ENCODE measurements around the gene TMEM119.
"Not testable (repeated sequence)": the region's sequence is repeated elsewhere in the genome, so short reads cannot be mapped to it uniquely, and the experiment has no call there.

Gene TMEM119

GRCh38 chr12:108634341-108634751 lies 36.5 kb upstream of the TMEM119 start:
- no peak for DNase-seq (ENCODE audit: low spot score)

GRCh38 chr12:108633534-108634248 lies 35.8 kb upstream of the TMEM119 start, which contains the start of gene SELPLG:
Gene SELPLG (minus strand): TSS chr12:108633894. CDS start chr12:108624307, 9,587 bp downstream.
- no peak for DNase-seq (ENCODE audit: low spot score)

- no peak for DNase-seq (ENCODE audit: low spot score)
Observed at GRCh38 chr12:108633081-108633533, 35.2 kb upstream of the TMEM119 start.

DNA sequence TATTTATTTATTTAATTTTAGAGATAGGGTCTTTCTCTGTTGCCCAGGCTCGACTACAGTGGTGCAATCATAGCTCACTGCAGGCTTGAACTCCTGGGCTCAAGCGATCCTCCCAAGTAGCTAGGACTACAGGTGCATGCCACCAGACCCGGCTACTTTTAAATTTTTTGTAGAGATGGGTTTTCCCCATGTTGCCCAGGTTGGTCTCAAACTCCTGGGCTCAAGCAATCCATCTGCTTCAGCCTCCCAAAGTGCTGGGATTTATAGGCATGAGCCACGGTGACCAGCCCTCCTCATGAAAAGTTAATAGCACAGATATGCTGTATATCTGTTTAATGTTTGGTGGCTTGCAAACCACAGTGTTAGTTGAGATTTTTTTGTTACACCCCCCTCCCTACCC lies 33.4 kb upstream of the TMEM119 start:
- not testable (repeated sequence) for DNase-seq (ENCODE audit: low spot score)

- no peak for DNase-seq (ENCODE audit: low spot score)
Observed at GRCh38 chr12:108630481-108631207, 32.8 kb upstream of the TMEM119 start.

- peak; percentile 67 for DNase-seq (ENCODE audit: low spot score)
Observed at GRCh38 chr12:108629824-108630476, 32.1 kb upstream of the TMEM119 start.

- no peak for DNase-seq (ENCODE audit: low spot score)
Observed at GRCh38 chr12:108629151-108629550, 31.3 kb upstream of the TMEM119 start.

DNA sequence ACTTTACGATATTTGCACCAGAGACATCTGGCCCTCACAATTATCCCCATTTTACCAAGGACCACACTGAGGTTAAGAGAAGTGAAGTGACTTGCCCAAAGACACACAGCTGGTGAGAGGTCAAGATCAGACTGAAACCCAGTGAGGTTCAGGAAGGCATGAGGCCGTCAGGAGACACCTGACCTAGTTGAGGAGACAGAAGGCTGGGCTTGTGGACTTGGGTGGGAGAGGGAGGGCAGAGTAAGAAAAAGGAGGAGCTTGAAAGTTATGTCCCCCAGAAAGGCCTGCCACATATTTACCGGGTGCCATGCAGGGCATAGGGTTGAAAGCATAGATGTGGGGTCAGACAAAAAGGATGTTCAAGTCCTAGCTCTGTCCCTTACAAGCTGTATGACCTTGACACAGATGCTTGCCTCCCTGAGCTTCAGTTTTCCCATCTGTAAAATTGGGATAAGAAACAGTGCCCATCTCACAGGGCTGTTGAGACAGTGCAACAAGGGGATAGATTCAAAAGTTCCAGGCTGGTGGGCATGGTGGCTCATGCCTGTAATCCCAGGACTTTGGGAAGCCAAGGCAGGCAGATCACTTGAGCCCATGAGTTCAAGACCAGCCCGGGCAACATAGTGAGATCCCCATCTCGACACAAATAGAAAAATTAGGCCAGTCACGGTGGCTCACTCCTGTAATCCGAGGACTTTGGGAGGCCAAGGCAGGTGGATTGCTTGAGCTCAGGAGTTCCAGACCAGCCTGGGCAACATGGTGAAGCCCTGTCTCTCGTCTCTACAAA lies 29.4 kb upstream of the TMEM119 start:
- no peak for DNase-seq (ENCODE audit: low spot score)

DNA sequence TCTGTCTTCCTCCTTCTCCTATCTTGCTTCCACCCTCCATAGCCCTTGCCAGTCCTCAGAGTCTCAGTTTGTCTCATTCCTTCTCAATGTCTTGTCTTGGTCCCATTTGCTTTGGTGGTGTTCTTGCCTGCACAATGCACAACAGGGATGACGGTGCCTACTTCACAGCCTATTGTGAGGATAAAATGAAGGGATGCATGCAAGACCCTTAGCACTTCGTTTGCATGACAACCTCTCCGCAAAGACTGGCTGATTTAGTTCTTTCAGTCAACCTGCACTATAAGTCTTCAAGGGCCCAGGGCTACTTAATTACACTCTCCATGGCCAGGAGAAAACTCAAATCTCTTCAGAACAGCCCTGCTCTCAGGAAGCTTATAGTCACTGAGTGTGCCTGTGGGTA lies 27.3 kb upstream of the TMEM119 start:
- DNase-seq (ENCODE audit: low spot score): no peak

DNA sequence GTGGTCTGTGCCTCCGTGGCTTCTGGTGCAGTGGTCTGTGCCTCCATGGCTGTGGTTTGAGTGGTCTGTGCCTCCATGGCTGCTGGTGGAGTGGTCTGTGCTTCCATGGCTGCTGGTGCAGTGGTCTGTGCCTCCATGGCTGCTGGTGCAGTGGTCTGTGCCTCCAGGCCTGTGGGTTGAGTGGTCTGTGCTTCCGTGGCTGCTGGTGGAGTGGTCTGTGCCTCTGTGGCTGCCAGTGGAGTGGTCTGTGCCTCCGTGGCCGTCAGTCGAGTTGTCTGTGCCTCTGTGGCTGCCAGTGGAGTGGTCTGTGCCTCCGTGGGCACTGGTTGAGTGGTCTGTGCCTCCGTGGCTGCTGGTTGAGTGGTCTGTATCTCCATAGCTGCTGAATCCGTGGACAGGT lies 25.7 kb upstream of the TMEM119 start:
- DNase-seq (ENCODE audit: low spot score): no peak

DNA sequence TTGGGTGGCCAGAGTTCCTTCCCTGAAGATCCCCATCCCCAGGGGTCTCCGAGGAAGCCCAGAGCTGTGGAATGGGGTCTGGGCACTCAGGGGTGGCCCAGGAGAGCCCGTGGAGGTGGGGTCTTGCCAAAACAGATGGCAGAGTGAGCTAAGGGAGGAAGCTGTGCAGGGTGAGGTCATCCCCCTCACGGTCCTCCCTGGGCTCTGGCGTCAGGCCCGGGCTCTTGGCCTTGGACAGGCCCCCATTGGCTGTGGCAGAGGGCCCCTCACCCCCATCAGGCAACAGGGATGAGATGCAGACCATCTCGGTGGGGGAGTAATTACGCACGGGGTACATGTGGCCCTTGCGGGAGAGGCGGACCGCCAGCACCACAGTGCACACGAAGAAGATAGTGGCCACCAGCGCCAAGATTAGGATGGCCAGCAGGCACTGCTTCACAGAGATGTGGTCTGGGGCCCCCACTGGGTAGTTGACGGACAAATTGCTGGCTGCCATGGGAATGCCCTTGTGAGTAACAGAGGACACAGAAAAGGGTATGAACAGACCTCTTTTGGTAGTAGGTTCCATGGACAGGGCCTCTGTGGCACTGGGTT lies 25.1 kb upstream of the TMEM119 start:
- DNase-seq (ENCODE audit: low spot score): no peak

DNA sequence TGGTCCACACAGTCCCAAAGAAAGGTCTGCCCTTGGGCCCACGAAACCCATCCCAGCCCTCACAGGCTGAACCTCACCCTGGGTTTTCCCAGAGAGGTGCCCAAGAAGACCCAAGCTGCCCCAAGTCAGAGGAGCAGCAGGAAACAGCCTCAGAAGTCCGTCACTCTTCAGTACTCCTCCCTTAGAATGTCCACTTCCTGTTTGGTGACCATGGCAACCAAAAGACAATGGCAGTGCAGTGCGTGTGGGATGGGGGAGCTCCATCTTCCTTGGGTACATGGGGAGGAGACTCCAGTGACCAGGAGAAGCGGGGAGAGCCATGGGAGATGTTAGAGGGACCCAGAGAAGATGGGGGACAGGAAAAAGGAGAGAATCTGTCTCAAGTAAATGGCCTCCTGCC lies 24.5 kb upstream of the TMEM119 start:
- DNase-seq (ENCODE audit: low spot score): no peak

GRCh38 chr12:108621161-108621560 lies 23.3 kb upstream of the TMEM119 start:
- no peak for DNase-seq (ENCODE audit: low spot score)

GRCh38 chr12:108620236-108620879 lies 22.5 kb upstream of the TMEM119 start:
- no peak for DNase-seq (ENCODE audit: low spot score)

- DNase-seq (ENCODE audit: low spot score): no peak
Observed at GRCh38 chr12:108619369-108620160, 21.7 kb upstream of the TMEM119 start.

DNA sequence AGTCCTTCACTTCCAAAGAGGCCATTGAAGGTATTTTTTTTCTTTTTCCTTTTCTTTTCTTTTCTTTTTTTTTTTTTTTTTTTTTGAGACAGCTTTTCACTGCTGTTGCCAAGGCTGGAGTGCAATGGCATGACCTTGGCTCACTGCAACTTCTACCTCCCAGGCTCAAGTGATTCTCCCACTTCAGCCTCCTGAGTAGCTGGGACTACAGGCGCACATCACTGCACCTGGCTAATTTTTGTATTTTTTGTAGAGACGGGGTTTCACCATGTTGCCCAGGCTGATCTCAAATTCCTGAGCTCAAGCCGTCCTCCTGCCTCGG lies 21.0 kb upstream of the TMEM119 start:
- DNase-seq (ENCODE audit: low spot score): not testable (repeated sequence)

GRCh38 chr12:108618079-108618952 lies 20.4 kb upstream of the TMEM119 start:
- DNase-seq (ENCODE audit: low spot score): peak; percentile 79

DNA sequence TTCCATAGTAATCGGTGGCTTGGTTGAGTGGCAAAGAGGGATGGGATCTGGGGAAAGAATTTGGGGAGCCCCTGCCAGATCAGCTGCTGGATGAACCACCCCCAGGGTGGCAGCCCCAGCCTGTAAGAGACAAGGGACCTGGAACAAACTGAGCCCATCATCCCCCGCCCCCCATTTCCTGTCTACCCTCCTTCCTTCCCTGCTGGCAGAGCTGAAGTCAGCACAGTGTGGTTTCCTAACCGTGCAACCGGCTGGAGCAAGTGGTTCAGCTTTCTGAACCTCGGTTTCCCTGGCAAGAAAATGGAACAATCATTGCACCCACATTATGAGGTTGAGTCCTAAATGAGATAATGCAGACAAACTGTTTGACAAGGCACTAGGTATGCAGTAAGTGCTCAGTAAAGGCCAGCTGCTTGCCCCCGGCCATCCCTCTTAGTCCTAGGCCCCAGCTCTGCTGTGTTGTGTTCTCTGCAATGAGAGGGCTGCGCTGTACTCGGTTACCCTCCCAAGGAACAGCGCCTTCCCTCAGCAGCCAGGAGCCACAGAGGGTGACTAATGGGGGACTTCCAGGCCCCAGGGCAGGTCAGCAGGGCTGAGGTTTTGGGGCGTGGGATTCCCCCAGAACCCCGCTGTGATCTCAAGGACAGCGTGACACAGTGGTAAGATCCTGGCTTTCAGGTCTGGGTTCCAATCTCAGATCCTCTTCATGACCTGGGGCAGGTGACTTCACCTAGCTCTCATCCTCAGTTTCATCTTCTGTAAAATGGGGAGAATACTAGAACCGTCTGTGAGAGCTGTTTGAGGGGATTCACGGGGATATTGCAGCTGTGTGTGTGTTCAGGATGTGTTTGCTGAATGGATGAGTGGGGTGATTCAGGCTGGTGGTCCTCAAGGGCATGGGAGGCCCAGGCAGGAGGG lies 19.3 kb upstream of the TMEM119 start:
- no peak for DNase-seq (ENCODE audit: low spot score)
